ENCODE results near the gene ANO1. TPM values are rescaled to one million over a fixed set of nuclear protein-coding genes. Genes with fewer than 3 reads are reported as not detected.

The ANO1 gene
- total RNA-seq, 2 donors from 2014 or later = 34.6 to 43.9 TPM

GRCh38 chr11:70233511-70233934 lies 155.4 kb downstream of the ANO1 start:
- no peaks in the 10 kb centered on the region for H3K27me3 ChIP-seq (replicated peaks; ENCODE audit: insufficient read depth)
- no peak for DNase-seq (ENCODE audit: low spot score)
- no peaks in the 10 kb centered on the region for H3K9me3 ChIP-seq
- H3K4me1 ChIP-seq (replicated peaks) = no peaks in the 10 kb centered on the region
- H3K36me3 ChIP-seq = no peaks in the 10 kb centered on the region
- no peak overlapping the region for H3K27ac ChIP-seq
- no peak overlapping the region for H3K4me3 ChIP-seq
- WGBS = 32% methylated on average over 8 of the region's 11 CpGs
- no peak for TF ChIP-seq CTCF (IDR thresholded peaks at IDR 0.05)
- no peak for TF ChIP-seq POLR2AphosphoS5 (IDR thresholded peaks at IDR 0.05)
- TF ChIP-seq POLR2A (IDR thresholded peaks at IDR 0.05) = no peak
- intact Hi-C loops (cut with DNase I) = no loop called here

GRCh38 chr11:70233962-70234361 lies 155.8 kb downstream of the ANO1 start:
- intact Hi-C loops (cut with DNase I) = no loop called here

More at GRCh38 chr11:70233962-70234361, 155.8 kb downstream of the ANO1 start:
- no peak overlapping the region for H3K27ac ChIP-seq
- no peak for DNase-seq (ENCODE audit: low spot score)
- no peaks in the 10 kb centered on the region for H3K27me3 ChIP-seq (replicated peaks; ENCODE audit: insufficient read depth)
- H3K4me3 ChIP-seq = no peak overlapping the region
- TF ChIP-seq CTCF (IDR thresholded peaks at IDR 0.05) = no peak
- TF ChIP-seq POLR2AphosphoS5 (IDR thresholded peaks at IDR 0.05) = no peak
- no peak for TF ChIP-seq POLR2A (IDR thresholded peaks at IDR 0.05)
- 87% methylated on average over 9 of the region's 9 CpGs for WGBS
- no peaks in the 10 kb centered on the region for H3K9me3 ChIP-seq
- no peaks in the 10 kb centered on the region for H3K4me1 ChIP-seq (replicated peaks)
- H3K36me3 ChIP-seq = no peaks in the 10 kb centered on the region

Small RNA genes lying within 50 kb of the gene (small RNA-seq; reads per million reads assigned to genes)
- 0 reads per million in 2 donors for gene RNU6-1175P

Other genes with a start within 250 kb of the ANO1 start
- gene FADD, start 125.0 kb downstream of the ANO1 start, total RNA-seq = 10 to 100 TPM; 16.0 to 18.4 TPM
- gene PPFIA1, start 192.4 kb downstream of the ANO1 start, total RNA-seq = 10 to 100 TPM; 29.1 to 61.8 TPM

All from prostate gland (tissue), 2 donors.